HEK293 (cell line): Measurements from ENCODE around the gene ACVRL1.
"Not testable (repeated sequence)": the region's sequence is repeated elsewhere in the genome, so short reads cannot be mapped to it uniquely, and the experiment has no call there.

Experiments
- CTCF ChIP-seq: fragments of 450-650 bp; formaldehyde crosslinking; IDR thresholded peaks from 2 replicates; pipeline ENCODE4 v1.5.1; 2016; ENCODE audit warnings: missing biosample characterization, missing genetic modification characterization
- HOXD13 ChIP-seq: sonication (generic); formaldehyde crosslinking; IDR thresholded peaks from 2 replicates; pipeline ENCODE4 v1.8.0; 2022; ENCODE audit warnings: missing genetic modification reagents, borderline replicate concordance
- ZNF658 ChIP-seq: fragments of 450-650 bp; formaldehyde crosslinking; IDR thresholded peaks from 2 replicates; pipeline ENCODE4; 2016; ENCODE audit warnings: missing biosample characterization, missing genetic modification characterization
- ZNF660 ChIP-seq: fragments of 450-650 bp; IDR thresholded peaks from 2 replicates; pipeline ENCODE4 v1.5.1; 2018; ENCODE audit warnings: missing biosample characterization, mild to moderate bottlenecking, missing genetic modification characterization

GRCh38 chr12:51885294-51886020, 21.8 kb upstream of the ACVRL1 start:
- not testable (repeated sequence) for TF ChIP-seq HOXD13; ZNF660 (tag by site-specific recombination); ZNF658 (tag by site-specific recombination); CTCF (tag by site-specific recombination)
